Ovary (tissue), 3 donors: Measurements from ENCODE around the gene SSC5D.

Source experiments
- EP300 ChIP-seq: sonication (generic); formaldehyde crosslinking; IDR thresholded peaks from one replicate; pipeline ENCODE4 v1.6.1; 2017; ENCODE audit warnings: antibody characterized with exemption
- POLR2A ChIP-seq: fragments of 450-650 bp; IDR thresholded peaks from one replicate; pipeline ENCODE4 v1.6.1; 2017; ENCODE audit warnings: antibody characterized with exemption, mild to moderate bottlenecking, moderate library complexity
- TF ChIP-seq, protein P1 (sequence below), 3 donors: fragments of 450-650 bp in 2 of 3; fragments of 200-600 bp in 1 of 3; IDR thresholded peaks; one replicate each; pipeline versions ENCODE4 v1.5.1 to v1.8.0; 2016 to 2022; ENCODE audit warnings: antibody characterized with exemption in 3 of 3, mild to moderate bottlenecking in 1 of 3
- donor health status: DM: no; HTN: no; CAD: no.

- TF ChIP-seq, protein P1, sequence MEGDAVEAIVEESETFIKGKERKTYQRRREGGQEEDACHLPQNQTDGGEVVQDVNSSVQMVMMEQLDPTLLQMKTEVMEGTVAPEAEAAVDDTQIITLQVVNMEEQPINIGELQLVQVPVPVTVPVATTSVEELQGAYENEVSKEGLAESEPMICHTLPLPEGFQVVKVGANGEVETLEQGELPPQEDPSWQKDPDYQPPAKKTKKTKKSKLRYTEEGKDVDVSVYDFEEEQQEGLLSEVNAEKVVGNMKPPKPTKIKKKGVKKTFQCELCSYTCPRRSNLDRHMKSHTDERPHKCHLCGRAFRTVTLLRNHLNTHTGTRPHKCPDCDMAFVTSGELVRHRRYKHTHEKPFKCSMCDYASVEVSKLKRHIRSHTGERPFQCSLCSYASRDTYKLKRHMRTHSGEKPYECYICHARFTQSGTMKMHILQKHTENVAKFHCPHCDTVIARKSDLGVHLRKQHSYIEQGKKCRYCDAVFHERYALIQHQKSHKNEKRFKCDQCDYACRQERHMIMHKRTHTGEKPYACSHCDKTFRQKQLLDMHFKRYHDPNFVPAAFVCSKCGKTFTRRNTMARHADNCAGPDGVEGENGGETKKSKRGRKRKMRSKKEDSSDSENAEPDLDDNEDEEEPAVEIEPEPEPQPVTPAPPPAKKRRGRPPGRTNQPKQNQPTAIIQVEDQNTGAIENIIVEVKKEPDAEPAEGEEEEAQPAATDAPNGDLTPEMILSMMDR (IDR thresholded peaks at IDR 0.05), result no peak
- TF ChIP-seq POLR2A (no peak), EP300 (no peak)
These were observed 46.9 kb upstream of the SSC5D start for GRCh38 chr19:55441319-55441691.
